ENCODE results near the gene CBY2. TPM values are rescaled to one million over a fixed set of nuclear protein-coding genes. Genes with fewer than 3 reads are reported as not detected.

The CBY2 gene
- total and polyA plus RNA-seq, 2 donors (not counting 1 experiment from before 2014, with no cell fraction given), result not detected

DNA sequence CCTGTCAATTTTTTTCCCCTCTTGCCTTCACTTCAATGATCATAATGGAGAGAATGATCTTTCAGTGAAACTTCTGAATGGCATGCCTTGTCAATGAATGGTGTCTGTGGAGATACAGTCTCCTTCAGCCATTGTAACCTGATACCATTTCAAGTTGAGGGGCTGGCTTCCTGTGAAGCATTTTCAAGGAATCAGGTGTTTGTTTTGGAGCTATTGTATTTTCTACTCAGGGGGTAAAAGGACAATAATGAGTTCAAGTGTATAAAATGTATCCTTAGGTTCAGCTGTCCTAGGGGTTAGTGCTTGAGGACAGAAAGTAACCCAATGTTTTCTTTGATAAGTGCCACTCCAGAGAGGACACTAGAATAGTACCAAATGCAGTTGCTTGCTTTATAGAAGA is 23.8 kb upstream of the CBY2 start:
- Histone ChIP-seq H3K27ac (ENCODE audit: low read length in 2 of 2) (no peak overlapping the region), H4K20me1 (ENCODE audit: control insufficient read depth, insufficient read depth, low read length, poor library complexity, severe bottlenecking) (no peaks in the 10 kb centered on the region), H3K36me3 (replicated peaks in 1 of 2; ENCODE audit: control extremely low read depth in 1 of 2, control insufficient read depth in 1 of 2, extremely low read depth in 1 of 2, insufficient read depth in 2 of 2, low read length in 1 of 2) (no peaks in the 10 kb centered on the region), H3K79me2 (ENCODE audit: control insufficient read depth, insufficient read depth, low read length) (no peaks in the 10 kb centered on the region), H3K4me2 (replicated peaks; ENCODE audit: low read depth, low read length, poor library complexity, severe bottlenecking) (no peak overlapping the region), H3K9me3 (ENCODE audit: control extremely low read depth in 1 of 3, control insufficient read depth in 2 of 3, insufficient read depth in 1 of 3, low read length in 2 of 3) (peaks cover 0 to 3% (median 0%) of the 10 kb centered on the region in 3 donors), H3K27me3 (replicated peaks in 1 of 4; ENCODE audit: control extremely low read depth in 1 of 4, control insufficient read depth in 3 of 4, insufficient read depth in 4 of 4, low read length in 3 of 4) (no peaks in the 10 kb centered on the region), H2AFZ (ENCODE audit: insufficient read depth, low read depth, low read length, poor library complexity, severe bottlenecking) (no peak overlapping the region), H3K4me1 (ENCODE audit: control insufficient read depth in 2 of 2, insufficient read depth in 2 of 2, low read length in 2 of 2) (no peaks in the 10 kb centered on the region), H3K9ac (ENCODE audit: low read length) (no peak overlapping the region), H3K4me3 (ENCODE audit: control extremely low read depth in 1 of 5, extremely low read depth in 1 of 5, insufficient read depth in 1 of 5, low read depth in 2 of 5, low read length in 4 of 5) (no peak overlapping the region)
- CTCF ChIA-PET, result interaction anchor here (0.9 kb wide), 1 partner anchor 16 kb away, joined by 4 read pairs; no protein-coding TSS in a partner anchor
- Mint-ChIP-seq H3K4me1 (no peaks in the 10 kb centered on the region), H3K27ac (no peak overlapping the region), H3K27me3 (peaks cover 19% of the 10 kb centered on the region), H3K4me3 (no peak overlapping the region), H3K9me3 (ENCODE audit: insufficient read depth) (no peaks in the 10 kb centered on the region)
- intact Hi-C loops (cut with micrococcal nuclease), result no loop called here
- TF ChIP-seq EZH2 (IDR thresholded peaks at IDR 0.05; ENCODE audit: borderline replicate concordance, insufficient read depth, low read depth, low read length, poor library complexity, severe bottlenecking), result no peak
- TF ChIP-seq, protein P1, sequence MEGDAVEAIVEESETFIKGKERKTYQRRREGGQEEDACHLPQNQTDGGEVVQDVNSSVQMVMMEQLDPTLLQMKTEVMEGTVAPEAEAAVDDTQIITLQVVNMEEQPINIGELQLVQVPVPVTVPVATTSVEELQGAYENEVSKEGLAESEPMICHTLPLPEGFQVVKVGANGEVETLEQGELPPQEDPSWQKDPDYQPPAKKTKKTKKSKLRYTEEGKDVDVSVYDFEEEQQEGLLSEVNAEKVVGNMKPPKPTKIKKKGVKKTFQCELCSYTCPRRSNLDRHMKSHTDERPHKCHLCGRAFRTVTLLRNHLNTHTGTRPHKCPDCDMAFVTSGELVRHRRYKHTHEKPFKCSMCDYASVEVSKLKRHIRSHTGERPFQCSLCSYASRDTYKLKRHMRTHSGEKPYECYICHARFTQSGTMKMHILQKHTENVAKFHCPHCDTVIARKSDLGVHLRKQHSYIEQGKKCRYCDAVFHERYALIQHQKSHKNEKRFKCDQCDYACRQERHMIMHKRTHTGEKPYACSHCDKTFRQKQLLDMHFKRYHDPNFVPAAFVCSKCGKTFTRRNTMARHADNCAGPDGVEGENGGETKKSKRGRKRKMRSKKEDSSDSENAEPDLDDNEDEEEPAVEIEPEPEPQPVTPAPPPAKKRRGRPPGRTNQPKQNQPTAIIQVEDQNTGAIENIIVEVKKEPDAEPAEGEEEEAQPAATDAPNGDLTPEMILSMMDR (IDR thresholded peaks at IDR 0.05), result no peak
- no peak for ATAC-seq (ENCODE audit: low read depth)
- POLR2A ChIA-PET, result no interaction called here
- no peak for DNase-seq

DNA sequence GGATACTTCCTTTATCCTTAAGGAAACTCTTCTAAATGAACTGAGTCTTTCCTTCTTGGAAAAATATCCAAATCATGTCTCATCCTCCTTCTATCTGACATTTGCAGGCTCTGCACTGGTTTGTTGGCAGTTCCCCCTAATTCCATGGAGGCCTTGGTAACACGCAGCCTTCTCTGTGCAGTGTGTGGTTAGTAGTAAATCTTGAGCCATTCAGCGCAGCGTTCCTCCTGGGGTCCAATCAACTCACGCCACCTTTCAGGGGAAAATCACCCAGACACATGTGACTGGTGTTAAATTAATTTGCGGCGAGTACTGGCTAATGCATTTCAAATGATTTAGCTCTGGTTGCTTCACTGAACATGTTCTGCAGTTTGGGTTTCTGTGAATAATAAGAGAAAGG is 21.0 kb upstream of the CBY2 start:
- H3K9ac ChIP-seq (ENCODE audit: low read length), result no peak overlapping the region
- H3K4me3 Mint-ChIP-seq, result no peak overlapping the region
- H3K9me3 Mint-ChIP-seq (ENCODE audit: insufficient read depth), result no peaks in the 10 kb centered on the region
- no peak for DNase-seq
- no peak overlapping the region for H3K27ac ChIP-seq (ENCODE audit: low read length in 2 of 2)
- H3K27ac Mint-ChIP-seq, result no peak overlapping the region
- 98% methylated on average over 6 of the region's 6 CpGs for WGBS (ENCODE audit: insufficient coverage)
- H3K36me3 ChIP-seq (replicated peaks in 1 of 2; ENCODE audit: control extremely low read depth in 1 of 2, control insufficient read depth in 1 of 2, extremely low read depth in 1 of 2, insufficient read depth in 2 of 2, low read length in 1 of 2), result no peaks in the 10 kb centered on the region
- no peak overlapping the region for H3K4me2 ChIP-seq (replicated peaks; ENCODE audit: low read depth, low read length, poor library complexity, severe bottlenecking)
- ChIA-PET CTCF (no interaction called here), POLR2A (no interaction called here)
- no peaks in the 10 kb centered on the region for H3K79me2 ChIP-seq (ENCODE audit: control insufficient read depth, insufficient read depth, low read length)
- H3K4me1 Mint-ChIP-seq, result no peaks in the 10 kb centered on the region
- no peak overlapping the region for H2AFZ ChIP-seq (ENCODE audit: insufficient read depth, low read depth, low read length, poor library complexity, severe bottlenecking)
- no peaks in the 10 kb centered on the region for H3K4me1 ChIP-seq (ENCODE audit: control insufficient read depth in 2 of 2, insufficient read depth in 2 of 2, low read length in 2 of 2)
- H3K27me3 ChIP-seq (replicated peaks in 1 of 4; ENCODE audit: control extremely low read depth in 1 of 4, control insufficient read depth in 3 of 4, insufficient read depth in 4 of 4, low read length in 3 of 4), result no peaks in the 10 kb centered on the region
- peaks cover 24% of the 10 kb centered on the region for H3K27me3 Mint-ChIP-seq
- no peak for ATAC-seq (ENCODE audit: low read depth)
- peaks cover 0 to 3% (median 0%) of the 10 kb centered on the region in 3 donors for H3K9me3 ChIP-seq (ENCODE audit: control extremely low read depth in 1 of 3, control insufficient read depth in 2 of 3, insufficient read depth in 1 of 3, low read length in 2 of 3)
- TF ChIP-seq, protein P1 (IDR thresholded peaks at IDR 0.05), result no peak
- no peak for TF ChIP-seq EZH2 (IDR thresholded peaks at IDR 0.05; ENCODE audit: borderline replicate concordance, insufficient read depth, low read depth, low read length, poor library complexity, severe bottlenecking)
- intact Hi-C loops (cut with micrococcal nuclease), result no loop called here
- H3K4me3 ChIP-seq (ENCODE audit: control extremely low read depth in 1 of 5, extremely low read depth in 1 of 5, insufficient read depth in 1 of 5, low read depth in 2 of 5, low read length in 4 of 5), result no peak overlapping the region
- no peaks in the 10 kb centered on the region for H4K20me1 ChIP-seq (ENCODE audit: control insufficient read depth, insufficient read depth, low read length, poor library complexity, severe bottlenecking)

All from B cell (primary cell).